ENCODE data around the gene SAP25. TPM values are rescaled to one million over a fixed set of nuclear protein-coding genes. Genes with fewer than 3 reads are reported as not detected.

Gene SAP25
- total RNA-seq (2014; rRNA removed; shearing (Covaris generic)) = 2.0 and 4.1 TPM in 2 replicates
- polyA plus RNA-seq (2016; fragmentation: Nextera tagmentation; extraction: Ambion mirVana) = 3.8 and 3.9 TPM in 2 replicates
- long read RNA-seq = 0 reads

DNA sequence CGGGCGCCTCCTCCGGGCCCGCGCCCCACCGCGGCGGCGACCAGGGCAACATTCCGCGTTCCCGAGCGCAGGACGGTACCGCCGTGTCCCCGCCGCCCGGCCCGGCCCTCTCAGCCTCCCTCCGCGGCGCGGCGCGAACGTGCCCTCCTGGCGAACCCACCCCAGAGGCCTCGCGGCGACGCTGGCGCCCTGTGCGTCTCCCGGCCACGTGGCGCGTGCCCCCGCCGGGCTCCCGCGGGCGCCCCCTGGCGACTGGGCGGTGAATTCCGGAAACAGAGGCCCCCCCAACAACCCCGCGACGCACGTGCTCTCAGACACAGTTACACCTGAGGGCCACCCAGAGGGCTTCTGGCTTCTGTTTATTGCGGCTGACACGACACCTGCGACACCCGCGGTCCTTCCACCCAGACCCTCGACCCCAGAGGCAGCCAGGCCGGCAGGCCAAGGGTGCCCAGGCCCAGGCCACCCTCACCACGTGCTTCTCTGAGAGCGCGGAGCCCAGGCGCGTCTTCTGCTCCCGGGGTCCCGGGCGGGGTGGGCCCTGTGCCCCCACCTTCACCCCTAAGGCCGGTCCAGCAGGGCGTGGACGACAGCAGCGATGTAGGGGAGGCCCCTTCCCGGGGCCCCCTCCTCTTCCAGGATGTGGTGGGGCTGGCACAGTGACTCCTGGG lies at the start of gene SAP25:
TSS of gene SAP25 (minus strand) at position 210 of the 671 bp plus-strand sequence. CDS start at position 52, 158 bp downstream.
- Mint-ChIP-seq H3K27me3 (ENCODE audit: insufficient read depth, low read depth, poor library complexity) (peaks cover 34% of the 10 kb centered on the region), H3K4me3 (no peak within 1 kb of the TSS), H3K27ac (no peak within 1 kb of the TSS; the same call in 1 of the 2 replicates), H3K36me3 (ENCODE audit: low read depth) (peaks cover 12% of the 10 kb centered on the region), H3K4me1 (peaks cover 24% of the 10 kb centered on the region), H3K9me3 (no peaks in the 10 kb centered on the region)
- peak; percentile 5 for ATAC-seq
- no peak within 1 kb of the TSS for H3K27ac ChIP-seq (ENCODE audit: low read depth)
- no peak within 1 kb of the TSS for H3K4me3 ChIP-seq
- no peaks in the 10 kb centered on the region for H3K9me2 ChIP-seq (ENCODE audit: insufficient read depth)
- H3K27me3 ChIP-seq (ENCODE audit: insufficient read depth) = peaks cover 12% of the 10 kb centered on the region; the same call in 1 of the 2 replicates
- peak; percentile 80 for DNase-seq (ENCODE audit: low spot score)
- H3K36me3 ChIP-seq (ENCODE audit: insufficient read depth) = peaks cover 5% of the 10 kb centered on the region; the same call in 1 of the 2 replicates
- no peak within 1 kb of the TSS for H3K4me2 ChIP-seq
- peaks cover 28% of the 10 kb centered on the region for H3K4me1 ChIP-seq (ENCODE audit: insufficient read depth)
- H3F3A ChIP-seq (replicated peaks; ENCODE audit: low read depth) = peaks cover 12% of the 10 kb centered on the region; the same call in 1 of the 2 replicates
- no peak within 1 kb of the TSS for H2AFZ ChIP-seq
- no peaks in the 10 kb centered on the region for H3K79me2 ChIP-seq (replicated peaks; ENCODE audit: insufficient read depth)
- H4K20me1 ChIP-seq (replicated peaks; ENCODE audit: insufficient read depth) = no peaks in the 10 kb centered on the region
- TF ChIP-seq CTCF (conservative IDR thresholded peaks at IDR 0.05; ENCODE audit: low read depth in 2 of 2) (peak; percentile 65 to 73), POLR2AphosphoS5 (IDR thresholded peaks at IDR 0.05; ENCODE audit: low read depth) (peak; percentile 35), STAT1 (IDR thresholded peaks at IDR 0.05; ENCODE audit: unreplicated experiment) (no peak), CREB1 (CRISPR knock-in tag; IDR thresholded peaks at IDR 0.05; ENCODE audit: low read depth) (peak; percentile 40; the same call in 1 of the 2 replicates), ZNF331 (CRISPR knock-in tag; IDR thresholded peaks at IDR 0.05; ENCODE audit: low read depth) (no peak)
- TF ChIP-seq, protein P1, sequence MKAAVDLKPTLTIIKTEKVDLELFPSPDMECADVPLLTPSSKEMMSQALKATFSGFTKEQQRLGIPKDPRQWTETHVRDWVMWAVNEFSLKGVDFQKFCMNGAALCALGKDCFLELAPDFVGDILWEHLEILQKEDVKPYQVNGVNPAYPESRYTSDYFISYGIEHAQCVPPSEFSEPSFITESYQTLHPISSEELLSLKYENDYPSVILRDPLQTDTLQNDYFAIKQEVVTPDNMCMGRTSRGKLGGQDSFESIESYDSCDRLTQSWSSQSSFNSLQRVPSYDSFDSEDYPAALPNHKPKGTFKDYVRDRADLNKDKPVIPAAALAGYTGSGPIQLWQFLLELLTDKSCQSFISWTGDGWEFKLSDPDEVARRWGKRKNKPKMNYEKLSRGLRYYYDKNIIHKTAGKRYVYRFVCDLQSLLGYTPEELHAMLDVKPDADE (IDR thresholded peaks at IDR 0.05) = no peak

DNA sequence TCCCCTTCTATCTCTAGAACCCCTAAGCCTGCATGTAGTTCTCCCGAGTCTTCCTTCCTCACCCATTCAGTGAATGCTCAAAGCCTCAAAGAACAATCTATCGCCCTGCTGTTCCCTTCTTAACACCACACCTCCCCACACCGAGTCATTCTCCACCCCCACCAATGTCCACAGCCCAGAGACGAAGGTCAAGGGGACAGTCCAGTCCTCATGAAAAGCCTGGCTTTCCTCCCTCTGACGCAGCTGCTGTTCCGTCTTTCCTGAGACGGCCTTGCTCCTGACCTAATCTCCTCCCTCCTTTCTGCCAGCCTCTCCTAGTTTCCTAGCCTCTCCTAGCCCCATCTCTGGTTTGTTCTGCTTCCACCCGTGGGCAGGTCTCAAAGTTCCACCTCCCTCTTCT lies 47.9 kb upstream of the SAP25 start:
- H3K9me2 ChIP-seq (ENCODE audit: insufficient read depth) = no peaks in the 10 kb centered on the region
- Mint-ChIP-seq H3K9me3 (no peaks in the 10 kb centered on the region), H3K4me3 (no peak overlapping the region), H3K4me1 (peaks cover 5% of the 10 kb centered on the region; the same call in 2 of the 3 replicates), H3K36me3 (ENCODE audit: low read depth) (no peaks in the 10 kb centered on the region), H3K27me3 (ENCODE audit: insufficient read depth, low read depth, poor library complexity) (peaks cover 21% of the 10 kb centered on the region), H3K27ac (no peak overlapping the region)
- peaks cover 4% of the 10 kb centered on the region; the same call in 1 of the 2 replicates for H3K27me3 ChIP-seq (ENCODE audit: insufficient read depth)
- H3K4me3 ChIP-seq = no peak overlapping the region
- ATAC-seq (no peak), DNase-seq (ENCODE audit: low spot score) (no peak)
- H3K79me2 ChIP-seq (replicated peaks; ENCODE audit: insufficient read depth) = no peaks in the 10 kb centered on the region
- 0 out of 2 replicates have a peak, but pooled peaks cover 2% of the 10 kb centered on the region for H3F3A ChIP-seq (replicated peaks; ENCODE audit: low read depth)
- no peak overlapping the region for H2AFZ ChIP-seq
- no peaks in the 10 kb centered on the region for H3K36me3 ChIP-seq (ENCODE audit: insufficient read depth)
- no peak overlapping the region for H3K4me2 ChIP-seq
- no peaks in the 10 kb centered on the region for H4K20me1 ChIP-seq (replicated peaks; ENCODE audit: insufficient read depth)
- H3K27ac ChIP-seq (ENCODE audit: low read depth) = no peak overlapping the region
- H3K4me1 ChIP-seq (ENCODE audit: insufficient read depth) = peaks cover 10% of the 10 kb centered on the region
- TF ChIP-seq, protein P2, sequence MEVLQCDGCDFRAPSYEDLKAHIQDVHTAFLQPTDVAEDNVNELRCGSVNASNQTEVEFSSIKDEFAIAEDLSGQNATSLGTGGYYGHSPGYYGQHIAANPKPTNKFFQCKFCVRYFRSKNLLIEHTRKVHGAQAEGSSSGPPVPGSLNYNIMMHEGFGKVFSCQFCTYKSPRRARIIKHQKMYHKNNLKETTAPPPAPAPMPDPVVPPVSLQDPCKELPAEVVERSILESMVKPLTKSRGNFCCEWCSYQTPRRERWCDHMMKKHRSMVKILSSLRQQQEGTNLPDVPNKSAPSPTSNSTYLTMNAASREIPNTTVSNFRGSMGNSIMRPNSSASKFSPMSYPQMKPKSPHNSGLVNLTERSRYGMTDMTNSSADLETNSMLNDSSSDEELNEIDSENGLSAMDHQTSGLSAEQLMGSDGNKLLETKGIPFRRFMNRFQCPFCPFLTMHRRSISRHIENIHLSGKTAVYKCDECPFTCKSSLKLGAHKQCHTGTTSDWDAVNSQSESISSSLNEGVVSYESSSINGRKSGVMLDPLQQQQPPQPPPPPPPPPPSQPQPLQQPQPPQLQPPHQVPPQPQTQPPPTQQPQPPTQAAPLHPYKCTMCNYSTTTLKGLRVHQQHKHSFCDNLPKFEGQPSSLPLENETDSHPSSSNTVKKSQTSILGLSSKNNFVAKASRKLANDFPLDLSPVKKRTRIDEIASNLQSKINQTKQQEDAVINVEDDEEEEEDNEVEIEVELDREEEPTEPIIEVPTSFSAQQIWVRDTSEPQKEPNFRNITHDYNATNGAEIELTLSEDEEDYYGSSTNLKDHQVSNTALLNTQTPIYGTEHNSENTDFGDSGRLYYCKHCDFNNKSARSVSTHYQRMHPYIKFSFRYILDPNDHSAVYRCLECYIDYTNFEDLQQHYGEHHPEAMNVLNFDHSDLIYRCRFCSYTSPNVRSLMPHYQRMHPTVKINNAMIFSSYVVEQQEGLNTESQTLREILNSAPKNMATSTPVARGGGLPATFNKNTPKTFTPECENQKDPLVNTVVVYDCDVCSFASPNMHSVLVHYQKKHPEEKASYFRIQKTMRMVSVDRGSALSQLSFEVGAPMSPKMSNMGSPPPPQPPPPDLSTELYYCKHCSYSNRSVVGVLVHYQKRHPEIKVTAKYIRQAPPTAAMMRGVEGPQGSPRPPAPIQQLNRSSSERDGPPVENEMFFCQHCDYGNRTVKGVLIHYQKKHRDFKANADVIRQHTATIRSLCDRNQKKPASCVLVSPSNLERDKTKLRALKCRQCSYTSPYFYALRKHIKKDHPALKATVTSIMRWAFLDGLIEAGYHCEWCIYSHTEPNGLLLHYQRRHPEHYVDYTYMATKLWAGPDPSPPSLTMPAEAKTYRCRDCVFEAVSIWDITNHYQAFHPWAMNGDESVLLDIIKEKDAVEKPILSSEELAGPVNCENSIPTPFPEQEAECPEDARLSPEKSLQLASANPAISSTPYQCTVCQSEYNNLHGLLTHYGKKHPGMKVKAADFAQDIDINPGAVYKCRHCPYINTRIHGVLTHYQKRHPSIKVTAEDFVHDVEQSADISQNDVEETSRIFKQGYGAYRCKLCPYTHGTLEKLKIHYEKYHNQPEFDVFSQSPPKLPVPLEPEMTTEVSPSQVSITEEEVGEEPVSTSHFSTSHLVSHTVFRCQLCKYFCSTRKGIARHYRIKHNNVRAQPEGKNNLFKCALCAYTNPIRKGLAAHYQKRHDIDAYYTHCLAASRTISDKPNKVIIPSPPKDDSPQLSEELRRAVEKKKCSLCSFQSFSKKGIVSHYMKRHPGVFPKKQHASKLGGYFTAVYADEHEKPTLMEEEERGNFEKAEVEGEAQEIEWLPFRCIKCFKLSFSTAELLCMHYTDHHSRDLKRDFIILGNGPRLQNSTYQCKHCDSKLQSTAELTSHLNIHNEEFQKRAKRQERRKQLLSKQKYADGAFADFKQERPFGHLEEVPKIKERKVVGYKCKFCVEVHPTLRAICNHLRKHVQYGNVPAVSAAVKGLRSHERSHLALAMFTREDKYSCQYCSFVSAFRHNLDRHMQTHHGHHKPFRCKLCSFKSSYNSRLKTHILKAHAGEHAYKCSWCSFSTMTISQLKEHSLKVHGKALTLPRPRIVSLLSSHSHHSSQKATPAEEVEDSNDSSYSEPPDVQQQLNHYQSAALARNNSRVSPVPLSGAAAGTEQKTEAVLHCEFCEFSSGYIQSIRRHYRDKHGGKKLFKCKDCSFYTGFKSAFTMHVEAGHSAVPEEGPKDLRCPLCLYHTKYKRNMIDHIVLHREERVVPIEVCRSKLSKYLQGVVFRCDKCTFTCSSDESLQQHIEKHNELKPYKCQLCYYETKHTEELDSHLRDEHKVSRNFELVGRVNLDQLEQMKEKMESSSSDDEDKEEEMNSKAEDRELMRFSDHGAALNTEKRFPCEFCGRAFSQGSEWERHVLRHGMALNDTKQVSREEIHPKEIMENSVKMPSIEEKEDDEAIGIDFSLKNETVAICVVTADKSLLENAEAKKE (CRISPR knock-in tag; IDR thresholded peaks at IDR 0.05) = no peak
- TF ChIP-seq CREB1 (CRISPR knock-in tag; IDR thresholded peaks at IDR 0.05; ENCODE audit: low read depth) (no peak), ZNF331 (CRISPR knock-in tag; IDR thresholded peaks at IDR 0.05; ENCODE audit: low read depth) (no peak)
